T follicular helper cell (primary cell): Measurements from ENCODE around the gene YBX2.

Experiments used
- DNase-seq: peaks from one replicate; pipeline ENCODE4 v3.0.0-alpha.2; 2020; ENCODE audit warnings: low read depth

Gene YBX2

GRCh38 chr17:7243453-7243729, 51.0 kb downstream of the YBX2 start:
- DNase-seq = no peak

- DNase-seq = peak; percentile 91
These were observed 51.6 kb downstream of the YBX2 start for GRCh38 chr17:7242717-7243452.

- peak; percentile 89 for DNase-seq
These were observed 52.4 kb downstream of the YBX2 start, which contains the start of gene GABARAP for GRCh38 chr17:7241783-7242716. Gene GABARAP (minus strand): TSS chr17:7242449. CDS start chr17:7242330, 119 bp downstream.

DNA sequence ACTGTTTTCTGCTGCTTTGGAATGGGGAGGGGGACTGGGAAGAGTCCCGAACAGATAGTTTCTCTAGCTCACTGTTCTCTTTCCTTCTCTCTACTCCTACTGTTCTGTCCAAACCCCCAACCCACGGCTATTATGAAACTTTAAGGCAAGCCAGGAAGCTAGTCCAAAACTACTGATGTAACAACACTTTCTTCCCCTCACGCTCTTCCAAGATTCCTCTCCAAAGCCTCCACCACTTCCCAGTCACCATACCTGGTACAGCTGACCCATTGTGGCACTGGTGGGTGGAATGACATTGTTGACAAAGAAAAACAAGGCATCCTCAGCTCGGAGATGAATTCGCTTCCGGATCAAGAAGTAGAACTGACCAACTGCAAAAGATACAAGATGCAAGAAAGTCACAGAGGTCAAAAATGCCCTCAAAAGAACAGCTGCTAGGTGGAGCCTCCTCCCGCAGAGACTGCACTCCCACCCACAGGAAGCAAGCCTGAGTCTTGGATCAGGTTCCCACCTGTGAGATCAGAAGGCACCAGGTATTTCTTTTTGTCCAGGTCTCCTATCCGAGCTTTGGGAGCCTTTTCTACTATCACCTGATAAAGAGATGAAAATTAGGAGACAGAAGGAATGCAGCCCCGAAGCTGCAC, 53.2 kb downstream of the YBX2 start:
- DNase-seq = no peak

DNA sequence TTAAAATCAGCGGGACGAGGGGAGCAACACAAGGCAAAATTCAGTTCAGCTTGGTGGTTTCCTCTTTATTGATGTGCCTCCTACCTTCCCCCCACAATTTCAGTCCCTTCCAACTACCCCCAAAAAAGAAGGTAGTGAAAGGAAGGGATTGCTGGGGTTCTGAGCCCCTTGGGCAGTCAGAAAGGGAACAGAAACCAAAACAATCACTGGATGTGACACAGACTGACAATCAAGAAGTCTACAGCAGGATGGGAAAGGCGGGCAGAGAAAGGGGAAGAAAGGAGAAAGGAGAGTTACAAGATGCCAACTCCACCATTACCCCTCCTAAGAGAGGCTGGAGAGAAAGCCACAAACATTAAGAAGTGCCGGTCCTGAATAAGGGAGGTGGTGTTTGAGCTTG, 54.1 kb downstream of the YBX2 start:
- no peak for DNase-seq

DNA sequence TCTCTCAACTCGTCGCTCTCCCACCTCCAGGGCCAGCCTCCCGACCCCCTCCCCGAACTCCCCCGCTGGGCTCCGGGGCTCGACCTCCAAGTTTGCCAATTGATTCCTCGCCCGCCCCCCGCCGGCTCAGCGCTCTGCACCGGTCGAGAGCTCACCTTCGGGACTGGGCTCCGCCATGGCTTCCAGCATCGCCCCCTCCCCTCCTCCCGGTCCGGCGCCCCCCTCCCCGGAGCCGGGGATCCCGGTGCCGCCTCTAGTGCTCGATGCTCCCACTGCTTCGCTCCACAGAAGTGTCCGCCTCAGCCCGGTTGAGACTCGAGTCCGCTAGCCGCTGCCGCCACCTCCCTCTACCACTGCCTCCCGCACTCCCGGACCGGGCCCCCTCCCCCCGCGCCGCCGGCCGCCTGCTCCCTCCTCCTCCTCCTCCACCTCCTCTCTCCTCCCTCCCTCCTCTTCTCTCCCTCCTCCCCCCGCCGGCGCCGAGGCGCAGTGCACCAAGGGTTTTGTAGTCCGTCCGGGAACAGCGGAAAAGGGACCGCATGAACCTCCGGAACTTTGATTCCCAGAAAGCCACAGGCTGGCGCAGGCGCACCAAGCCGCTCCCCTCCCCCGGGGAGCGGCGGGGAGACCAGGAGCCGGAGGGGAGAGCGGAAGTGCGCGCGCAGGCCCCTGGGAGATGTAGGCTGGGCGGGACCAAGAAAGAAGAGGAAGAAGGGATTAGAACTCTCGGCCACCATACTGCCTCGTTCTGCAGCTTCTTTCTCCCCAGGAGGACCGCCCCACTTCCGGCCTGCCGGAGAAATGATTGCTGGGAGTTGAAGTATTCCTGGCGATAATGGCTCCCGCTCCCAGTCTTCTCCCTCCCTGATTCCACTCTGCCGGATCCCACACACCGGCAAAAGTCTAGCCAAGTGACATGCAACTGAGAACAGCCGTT, 55.1 kb downstream of the YBX2 start, which contains the start of gene PHF23:
Gene PHF23 (minus strand): TSS at position 367 of the 937 bp plus-strand sequence. CDS start 178 bp downstream, at position 189.
- DNase-seq = peak; percentile 93

DNA sequence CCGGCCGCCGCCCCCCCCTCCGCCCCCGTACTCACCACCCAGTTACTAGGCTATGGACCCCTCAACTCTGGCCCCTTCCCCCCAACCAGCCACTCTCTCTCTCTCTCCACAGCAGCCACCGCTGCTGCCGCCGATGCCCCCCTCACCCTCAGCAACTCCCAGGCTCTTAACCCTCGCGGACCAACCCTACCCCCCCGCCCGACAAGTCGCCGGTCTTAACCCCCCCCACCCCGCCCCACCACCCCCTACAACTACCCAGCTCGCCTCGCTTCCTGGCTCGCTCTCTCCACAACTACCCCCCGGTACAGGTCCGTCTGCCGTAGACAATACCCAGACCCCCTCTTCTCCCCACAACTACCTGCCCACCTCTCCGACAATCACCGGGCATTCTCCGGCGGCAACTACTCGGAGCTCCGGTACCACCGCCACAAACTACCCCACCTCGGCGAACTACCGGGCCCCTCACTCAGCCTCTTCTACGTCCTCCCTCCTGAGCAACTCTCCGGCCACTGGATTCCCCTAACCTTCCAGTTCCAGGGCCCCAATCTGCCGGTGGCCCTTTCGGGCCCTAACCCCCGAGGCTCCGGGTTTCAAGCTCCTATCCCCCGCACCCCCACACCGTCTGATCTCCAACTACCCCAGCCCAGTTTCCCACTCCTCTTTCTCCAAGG, 55.9 kb downstream of the YBX2 start:
- no peak for DNase-seq
